NOMO-1 treated with DMSO at 0.1 percent for 48 hours (cell line): ENCODE data around the gene CCL1.

ENCODE experiments used
- DNase-seq: peaks from one replicate; lab custom pipeline; 2025; ENCODE audit not compliant: unreplicated experiment; lab: John Stamatoyannopoulos, UW

CCL1 gene

GRCh38 chr17:34383216-34383615 lies 20.2 kb upstream of the CCL1 start:
- DNase-seq: no peak

GRCh38 chr17:34382621-34383124 lies 19.6 kb upstream of the CCL1 start:
- peak; percentile 58 for DNase-seq

- DNase-seq: no peak
Measured at GRCh38 chr17:34379868-34380267, 16.8 kb upstream of the CCL1 start.

GRCh38 chr17:34378664-34379101 lies 15.7 kb upstream of the CCL1 start:
- DNase-seq: peak; percentile 91

GRCh38 chr17:34377078-34377823 lies 14.2 kb upstream of the CCL1 start:
- DNase-seq: peak; percentile 20

GRCh38 chr17:34375426-34375997 lies 12.5 kb upstream of the CCL1 start:
- DNase-seq: no peak

GRCh38 chr17:34374457-34374856 lies 11.4 kb upstream of the CCL1 start:
- no peak for DNase-seq

- peak; percentile 44 for DNase-seq
Measured at GRCh38 chr17:34371405-34372100, 8.5 kb upstream of the CCL1 start.

- peak; percentile 52 for DNase-seq
Measured at GRCh38 chr17:34370997-34371395, 8.0 kb upstream of the CCL1 start.

- DNase-seq: no peak
Measured at GRCh38 chr17:34370376-34370996, 7.5 kb upstream of the CCL1 start.

- DNase-seq: no peak
Measured at GRCh38 chr17:34369571-34369970, 6.5 kb upstream of the CCL1 start.

GRCh38 chr17:34368946-34369500 lies 6.0 kb upstream of the CCL1 start:
- DNase-seq: peak; percentile 71

- peak; percentile 70 for DNase-seq
Measured at GRCh38 chr17:34368196-34368945, 5.3 kb upstream of the CCL1 start.

- no peak for DNase-seq
Measured at GRCh38 chr17:34367486-34368195, 4.6 kb upstream of the CCL1 start.

- DNase-seq: peak; percentile 15
Measured at GRCh38 chr17:34366529-34367107, 3.6 kb upstream of the CCL1 start.

GRCh38 chr17:34366010-34366409 lies 3.0 kb upstream of the CCL1 start:
- DNase-seq: peak; percentile 33

- DNase-seq: peak; percentile 79
Measured at GRCh38 chr17:34365340-34365739, 2.3 kb upstream of the CCL1 start.

- no peak for DNase-seq
Measured at GRCh38 chr17:34364751-34365150, 1.7 kb upstream of the CCL1 start.

- peak; percentile 83 for DNase-seq
Measured at GRCh38 chr17:34361478-34362061, 1.5 kb downstream of the CCL1 start.
